Fibroblast of mammary gland (primary cell): Measurements from ENCODE around the gene PFDN2.

Experiments
- DNase-seq: peaks from one replicate; pipeline ENCODE4 v3.0.0-alpha.2; 2010; ENCODE audit warnings: low read depth
- H3K4me3 ChIP-seq: 2 replicates; pipeline ENCODE4 v1.5.1; 2011; ENCODE audit warnings: low read depth, mild to moderate bottlenecking, low read length, moderate library complexity; ENCODE audit not compliant: control insufficient read depth
- CTCF ChIP-seq: conservative IDR thresholded peaks from 2 replicates; pipeline ENCODE4 v1.5.1; 2011; ENCODE audit warnings: low read depth, low read length, inconsistent platforms; ENCODE audit not compliant: control insufficient read depth, insufficient read depth

Gene PFDN2

GRCh38 chr1:161089938-161090337, 27.9 kb downstream of the PFDN2 start:
- H3K4me3 ChIP-seq: no peak overlapping the region
- DNase-seq: no peak
- TF ChIP-seq CTCF: no peak

- TF ChIP-seq CTCF: no peak
- DNase-seq: no peak
- H3K4me3 ChIP-seq: no peak within 1 kb of the TSS
These were observed 28.4 kb downstream of the PFDN2 start, which contains the start of gene NECTIN4 for GRCh38 chr1:161089251-161089924. NECTIN4 (minus strand) TSS chr1:161089558; CDS start chr1:161089296, 262 bp downstream.

- no peak overlapping the region for H3K4me3 ChIP-seq
- TF ChIP-seq CTCF: no peak
- peak; percentile 68 for DNase-seq
These were observed 29.2 kb downstream of the PFDN2 start for GRCh38 chr1:161088587-161089110.

GRCh38 chr1:161086457-161086856, 31.4 kb downstream of the PFDN2 start:
- no peak overlapping the region for H3K4me3 ChIP-seq
- no peak for DNase-seq
- TF ChIP-seq CTCF: no peak

GRCh38 chr1:161085165-161085564, 32.7 kb downstream of the PFDN2 start:
- H3K4me3 ChIP-seq: no peak overlapping the region
- no peak for TF ChIP-seq CTCF
- peak; percentile 49 for DNase-seq

GRCh38 chr1:161084597-161084988, 33.2 kb downstream of the PFDN2 start:
- TF ChIP-seq CTCF: no peak
- no peak for DNase-seq
- no peak overlapping the region for H3K4me3 ChIP-seq
